GM21367 (cell line): ENCODE measurements around the gene TMEM91.

ENCODE experiments used
- ATAC-seq: cut with Tn5 transposase; IDR thresholded peaks from one replicate; pipeline ENCODE4 v1.9.1; 2021; ENCODE audit not compliant: unreplicated experiment

TMEM91 gene

DNA sequence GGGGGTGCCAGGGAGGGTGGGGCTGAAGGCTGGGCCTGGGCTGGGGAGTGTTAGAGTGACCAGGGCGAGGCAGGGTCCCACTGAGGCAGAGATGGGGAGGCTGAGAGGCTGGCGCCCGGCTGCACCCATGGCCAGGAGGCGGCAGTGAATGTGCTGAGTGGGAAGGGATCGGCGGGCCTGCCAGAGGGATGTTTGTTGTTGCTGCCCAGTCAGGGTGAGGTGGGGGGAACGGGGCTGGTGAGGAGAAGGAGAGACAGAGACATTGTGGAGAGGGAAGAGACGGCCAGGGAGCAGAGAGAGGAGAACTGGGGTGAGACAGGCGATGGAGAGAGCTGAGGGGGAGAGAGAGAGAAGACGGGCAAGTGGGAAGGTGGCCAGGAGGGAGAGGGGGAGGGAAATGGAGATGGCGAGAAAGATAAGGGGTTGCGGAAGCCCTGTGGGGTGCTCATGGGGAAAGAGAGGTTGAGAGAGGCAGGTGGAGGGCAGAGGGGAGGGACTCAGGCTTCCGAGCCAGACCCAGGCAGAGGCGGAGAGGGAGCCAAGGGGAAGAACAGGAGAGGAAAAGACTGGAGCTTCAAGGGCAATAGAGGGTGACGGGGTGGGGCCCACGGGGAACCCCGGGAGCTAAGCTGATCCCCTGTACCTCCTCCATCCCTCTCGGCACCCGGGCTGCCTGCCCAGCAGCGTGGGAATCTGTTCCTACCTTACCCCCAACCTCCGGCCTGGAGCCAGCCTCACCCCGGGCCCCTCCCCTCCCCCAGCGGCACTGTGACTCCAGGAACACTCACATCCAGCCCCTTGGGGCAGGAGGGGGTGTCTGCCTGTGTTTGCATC is 51.5 kb downstream of the TMEM91 start:
- no peak for ATAC-seq

GRCh38 chr19:41428481-41428859 is 52.1 kb downstream of the TMEM91 start:
- no peak for ATAC-seq

DNA sequence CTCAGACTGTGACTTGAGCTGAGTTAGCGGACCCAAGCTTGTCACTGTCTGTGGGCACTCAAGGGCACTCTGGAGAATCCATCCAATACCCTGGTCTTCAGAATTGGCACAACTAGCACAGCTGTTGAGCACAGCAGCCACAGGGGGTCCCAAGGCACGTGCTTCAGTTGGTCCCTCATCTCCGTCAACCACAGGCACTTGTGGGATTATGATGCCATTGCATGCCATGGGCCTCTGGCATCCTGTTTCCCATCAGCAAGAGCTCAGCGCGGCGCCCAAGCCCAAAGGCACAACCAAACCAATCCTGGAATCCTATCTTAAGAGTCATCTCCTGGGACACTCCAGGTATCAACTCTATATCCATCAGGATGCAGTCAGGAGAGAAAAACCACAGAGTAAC is 54.6 kb downstream of the TMEM91 start:
- no peak for ATAC-seq

GRCh38 chr19:41431426-41432386 is 55.4 kb downstream of the TMEM91 start:
- ATAC-seq, result no peak

- no peak for ATAC-seq
Observed at GRCh38 chr19:41433171-41433570, 56.8 kb downstream of the TMEM91 start.
